GM12874 (cell line): ENCODE results near the gene MLST8.

Source experiments
- CTCF ChIP-seq: IDR thresholded peaks from 2 replicates; pipeline ENCODE4 v1.5.1; 2011; ENCODE audit warnings: low read depth, mild to moderate bottlenecking, control low read depth, low read length, moderate library complexity; ENCODE audit not compliant: insufficient read depth

MLST8 gene

GRCh38 chr16:2205104-2205966, at the start of gene MLST8:
TSS of gene MLST8 (plus strand) at chr16:2205454. CDS start at chr16:2206086, 632 bp downstream.
- TF ChIP-seq CTCF: peak; percentile 35; the same call in 1 of the 2 replicates

GRCh38 chr16:2155977-2156848, 49.0 kb upstream of the MLST8 start:
- no peak for TF ChIP-seq CTCF

GRCh38 chr16:2156849-2157224, 48.4 kb upstream of the MLST8 start:
- no peak for TF ChIP-seq CTCF

- TF ChIP-seq CTCF: no peak
Measured at GRCh38 chr16:2157480-2158261, 47.6 kb upstream of the MLST8 start.

- no peak for TF ChIP-seq CTCF
Measured at GRCh38 chr16:2158262-2158638, 47.0 kb upstream of the MLST8 start.

GRCh38 chr16:2159175-2159838, 45.9 kb upstream of the MLST8 start:
- no peak for TF ChIP-seq CTCF
